Gastrocnemius medialis (tissue), 4 donors: ENCODE results near the gene OR52L1.

Experiments used
- CTCF ChIP-seq, 5 experiments: fragments of 450-650 bp in 3 of 5; fragments of 200-600 bp in 2 of 5; sonication (generic) in 2 of 5; IDR thresholded peaks in 4 of 5; conservative IDR thresholded peaks in 1 of 5; 1 replicate in 4 of 5; 2 replicates in 1 of 5; pipeline ENCODE4 v1.5.1; 2016 to 2019; ENCODE audit warnings: antibody characterized with exemption in 5 of 5, mild to moderate bottlenecking in 3 of 5, moderate library complexity in 3 of 5
- POLR2A ChIP-seq, 2 donors: fragments of 450-650 bp; IDR thresholded peaks; one replicate each; pipeline ENCODE4 v1.6.1; 2017; ENCODE audit warnings: antibody characterized with exemption in 2 of 2, mild to moderate bottlenecking in 2 of 2, moderate library complexity in 2 of 2

- TF ChIP-seq CTCF (IDR thresholded peaks at IDR 0.05 in 4 of 5, conservative IDR thresholded peaks at IDR 0.05 in 1 of 5) (no peak), POLR2A (IDR thresholded peaks at IDR 0.05) (no peak)
These were observed 26.3 kb upstream of the OR52L1 start for GRCh38 chr11:6013042-6013441.
